ENCODE measurements around the gene PROX2. TPM values are rescaled to one million over a fixed set of nuclear protein-coding genes. Genes with fewer than 3 reads are reported as not detected.

PROX2 gene
- total RNA-seq, 1 experiment from 2014 or later = not detected

GRCh38 chr14:74858022-74858421 is 17.9 kb downstream of the PROX2 start:
- intact Hi-C loops (cut with micrococcal nuclease; ENCODE audit: unreplicated experiment) = no loop called here
- H3K9me3 Mint-ChIP-seq (ENCODE audit: low read depth, unreplicated experiment) = no peaks in the 10 kb centered on the region
- BruUV-seq (replicated peaks) = no TSS peak
- H3K27ac Mint-ChIP-seq (ENCODE audit: unreplicated experiment) = no peak overlapping the region
- no peaks in the 10 kb centered on the region for H3K4me1 Mint-ChIP-seq (ENCODE audit: low read depth, unreplicated experiment)
- CTCF ChIA-PET = no interaction called here
- no peak overlapping the region for H3K4me3 Mint-ChIP-seq (ENCODE audit: low read depth, unreplicated experiment)
- no peaks in the 10 kb centered on the region for H3K27me3 Mint-ChIP-seq (ENCODE audit: unreplicated experiment)
- TF ChIP-seq CTCF (IDR thresholded peaks at IDR 0.05; ENCODE audit: unreplicated experiment) = no peak
- DNase-seq = no peak
- H3K36me3 Mint-ChIP-seq (ENCODE audit: insufficient read depth, unreplicated experiment) = no peaks in the 10 kb centered on the region

DNA sequence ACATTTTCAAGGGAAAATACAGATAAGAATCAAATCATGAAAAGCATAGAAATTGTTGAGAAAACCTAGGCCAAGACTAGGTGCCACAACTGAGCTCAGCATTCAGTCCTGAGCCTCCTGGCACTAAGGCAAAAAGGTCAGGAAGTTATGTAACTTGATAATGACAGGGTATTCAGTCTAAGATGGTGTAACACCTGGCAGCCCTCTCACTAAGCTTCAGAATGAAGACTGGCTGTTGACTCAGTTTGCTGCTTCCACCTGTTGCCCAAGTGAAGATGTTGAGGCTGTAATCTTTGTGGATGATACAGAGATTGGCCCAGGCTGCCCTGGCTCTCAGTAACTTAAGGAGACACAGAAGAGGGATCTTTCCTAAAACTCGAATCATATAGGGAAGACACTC is 19.6 kb downstream of the PROX2 start:
- H3K27ac Mint-ChIP-seq (ENCODE audit: unreplicated experiment) = no peak overlapping the region
- intact Hi-C loops (cut with micrococcal nuclease; ENCODE audit: unreplicated experiment) = no loop called here
- TF ChIP-seq CTCF (IDR thresholded peaks at IDR 0.05; ENCODE audit: unreplicated experiment) = no peak
- no peak for DNase-seq
- no peak overlapping the region for H3K4me3 Mint-ChIP-seq (ENCODE audit: low read depth, unreplicated experiment)
- BruUV-seq (replicated peaks) = no TSS peak
- H3K36me3 Mint-ChIP-seq (ENCODE audit: insufficient read depth, unreplicated experiment) = no peaks in the 10 kb centered on the region
- H3K27me3 Mint-ChIP-seq (ENCODE audit: unreplicated experiment) = no peaks in the 10 kb centered on the region
- CTCF ChIA-PET = interaction anchor here (0.8 kb wide), 1 partner anchor 685 kb away, joined by 3 read pairs; no protein-coding TSS in a partner anchor
- no peaks in the 10 kb centered on the region for H3K9me3 Mint-ChIP-seq (ENCODE audit: low read depth, unreplicated experiment)
- no peaks in the 10 kb centered on the region for H3K4me1 Mint-ChIP-seq (ENCODE audit: low read depth, unreplicated experiment)

DNA sequence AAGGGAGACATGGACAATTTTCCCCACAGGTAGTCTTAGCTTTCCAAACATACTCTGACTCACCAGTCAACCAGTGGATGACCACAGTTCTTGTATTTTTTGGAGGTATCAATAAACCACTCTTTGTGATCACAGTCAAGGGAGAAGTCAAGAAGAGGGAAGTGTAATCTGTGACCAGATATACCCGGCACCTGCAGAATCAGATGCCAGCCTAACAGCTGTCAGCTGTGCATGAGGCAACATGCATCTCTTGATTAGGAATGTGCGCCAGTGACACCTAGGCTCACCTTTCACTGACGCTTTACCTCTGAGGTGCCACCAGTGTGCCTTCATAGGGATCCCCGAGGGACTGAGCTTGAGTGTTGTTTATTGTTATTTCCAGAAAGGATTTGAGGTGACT is 20.0 kb downstream of the PROX2 start:
- BruUV-seq (replicated peaks) = no TSS peak
- Mint-ChIP-seq H3K27me3 (ENCODE audit: unreplicated experiment) (no peaks in the 10 kb centered on the region), H3K36me3 (ENCODE audit: insufficient read depth, unreplicated experiment) (no peaks in the 10 kb centered on the region), H3K4me3 (ENCODE audit: low read depth, unreplicated experiment) (no peak overlapping the region), H3K9me3 (ENCODE audit: low read depth, unreplicated experiment) (no peaks in the 10 kb centered on the region), H3K27ac (ENCODE audit: unreplicated experiment) (no peak overlapping the region), H3K4me1 (ENCODE audit: low read depth, unreplicated experiment) (no peaks in the 10 kb centered on the region)
- CTCF ChIA-PET = no interaction called here
- no peak for DNase-seq
- intact Hi-C loops (cut with micrococcal nuclease; ENCODE audit: unreplicated experiment) = no loop called here
- no peak for TF ChIP-seq CTCF (IDR thresholded peaks at IDR 0.05; ENCODE audit: unreplicated experiment)

DNA sequence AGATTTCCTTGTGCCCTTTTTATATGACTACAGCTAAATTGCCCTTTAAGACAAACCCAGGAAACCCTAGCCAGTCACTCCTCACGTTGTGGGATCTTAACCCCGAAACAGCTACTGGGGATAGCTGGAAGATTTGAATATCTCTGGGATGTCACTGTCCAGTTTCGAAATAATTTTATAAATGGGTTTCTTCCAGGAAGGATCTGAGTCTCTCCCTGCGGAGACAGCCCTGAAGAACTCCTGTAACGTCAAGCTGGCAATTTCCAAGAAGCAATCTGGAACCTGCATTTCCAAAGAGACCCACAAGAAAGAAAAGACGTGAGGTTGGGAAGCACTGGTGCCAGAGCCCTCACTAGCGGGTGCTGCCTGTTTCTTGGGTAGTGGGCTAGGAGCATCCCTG is 20.9 kb downstream of the PROX2 start:
- no TSS peak for BruUV-seq (replicated peaks)
- H3K4me1 Mint-ChIP-seq (ENCODE audit: low read depth, unreplicated experiment) = no peaks in the 10 kb centered on the region
- no peak overlapping the region for H3K4me3 Mint-ChIP-seq (ENCODE audit: low read depth, unreplicated experiment)
- H3K9me3 Mint-ChIP-seq (ENCODE audit: low read depth, unreplicated experiment) = no peaks in the 10 kb centered on the region
- H3K27me3 Mint-ChIP-seq (ENCODE audit: unreplicated experiment) = no peaks in the 10 kb centered on the region
- intact Hi-C loops (cut with micrococcal nuclease; ENCODE audit: unreplicated experiment) = no loop called here
- DNase-seq = no peak
- H3K27ac Mint-ChIP-seq (ENCODE audit: unreplicated experiment) = no peak overlapping the region
- no peaks in the 10 kb centered on the region for H3K36me3 Mint-ChIP-seq (ENCODE audit: insufficient read depth, unreplicated experiment)
- CTCF ChIA-PET = no interaction called here
- no peak for TF ChIP-seq CTCF (IDR thresholded peaks at IDR 0.05; ENCODE audit: unreplicated experiment)

GRCh38 chr14:74853581-74853980 is 22.4 kb downstream of the PROX2 start:
- Mint-ChIP-seq H3K4me1 (ENCODE audit: low read depth, unreplicated experiment) (no peaks in the 10 kb centered on the region), H3K9me3 (ENCODE audit: low read depth, unreplicated experiment) (no peaks in the 10 kb centered on the region), H3K36me3 (ENCODE audit: insufficient read depth, unreplicated experiment) (no peaks in the 10 kb centered on the region), H3K27me3 (ENCODE audit: unreplicated experiment) (no peaks in the 10 kb centered on the region), H3K4me3 (ENCODE audit: low read depth, unreplicated experiment) (no peak overlapping the region), H3K27ac (ENCODE audit: unreplicated experiment) (no peak overlapping the region)
- intact Hi-C loops (cut with micrococcal nuclease; ENCODE audit: unreplicated experiment) = no loop called here
- no peak for TF ChIP-seq CTCF (IDR thresholded peaks at IDR 0.05; ENCODE audit: unreplicated experiment)
- CTCF ChIA-PET = no interaction called here
- no TSS peak for BruUV-seq (replicated peaks)
- no peak for DNase-seq

All from Calu3 (cell line).